Limb (tissue), 2 donors: Measurements from ENCODE around the gene SLC35D1.
"Not testable (repeated sequence)": the region's sequence is repeated elsewhere in the genome, so short reads cannot be mapped to it uniquely, and the experiment has no call there.

Experiments
- DNase-seq, 2 donors: peaks; one replicate each; pipeline ENCODE4 v3.0.0-alpha.2; 2016; ENCODE audit errors: extremely low spot score in 2 of 2

The SLC35D1 gene

DNA sequence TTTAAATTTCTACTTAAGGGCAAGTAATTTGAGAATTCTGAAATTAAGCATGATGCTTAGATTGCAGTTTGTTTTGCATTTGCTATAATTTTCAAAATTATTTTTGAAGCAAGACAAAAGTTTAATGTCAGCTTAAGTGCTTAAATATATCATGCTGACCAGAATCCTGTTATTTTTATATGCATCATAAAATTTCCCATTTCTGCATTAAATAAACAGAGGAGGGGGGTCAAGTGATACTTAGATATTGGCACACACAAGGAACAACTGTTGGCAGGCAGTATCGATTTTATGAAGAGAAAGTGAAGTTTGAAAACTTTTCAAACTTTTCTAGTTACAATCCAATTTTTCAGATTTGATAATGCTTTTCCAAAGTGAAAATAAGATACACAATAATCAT lies 68.1 kb downstream of the SLC35D1 start:
- no peak for DNase-seq

DNA sequence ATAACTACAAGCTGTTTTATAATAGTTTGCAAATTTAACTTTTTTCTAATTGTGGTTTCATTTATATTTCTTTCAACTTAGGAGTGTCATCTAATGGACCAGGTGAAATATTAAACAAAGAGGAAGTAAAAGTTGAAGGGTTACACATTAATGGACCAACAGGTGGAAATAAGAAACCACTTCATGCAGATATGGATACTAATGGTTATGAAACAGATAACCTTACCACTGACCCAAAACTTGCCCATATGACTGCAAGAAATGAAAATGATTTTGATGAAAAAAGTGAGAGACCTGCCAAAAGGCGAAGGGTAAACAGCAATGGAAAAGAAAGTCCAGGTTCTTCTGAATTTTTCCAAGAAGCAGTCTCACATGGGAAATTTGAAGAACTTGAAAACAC lies 69.5 kb downstream of the SLC35D1 start:
- no peak for DNase-seq

DNA sequence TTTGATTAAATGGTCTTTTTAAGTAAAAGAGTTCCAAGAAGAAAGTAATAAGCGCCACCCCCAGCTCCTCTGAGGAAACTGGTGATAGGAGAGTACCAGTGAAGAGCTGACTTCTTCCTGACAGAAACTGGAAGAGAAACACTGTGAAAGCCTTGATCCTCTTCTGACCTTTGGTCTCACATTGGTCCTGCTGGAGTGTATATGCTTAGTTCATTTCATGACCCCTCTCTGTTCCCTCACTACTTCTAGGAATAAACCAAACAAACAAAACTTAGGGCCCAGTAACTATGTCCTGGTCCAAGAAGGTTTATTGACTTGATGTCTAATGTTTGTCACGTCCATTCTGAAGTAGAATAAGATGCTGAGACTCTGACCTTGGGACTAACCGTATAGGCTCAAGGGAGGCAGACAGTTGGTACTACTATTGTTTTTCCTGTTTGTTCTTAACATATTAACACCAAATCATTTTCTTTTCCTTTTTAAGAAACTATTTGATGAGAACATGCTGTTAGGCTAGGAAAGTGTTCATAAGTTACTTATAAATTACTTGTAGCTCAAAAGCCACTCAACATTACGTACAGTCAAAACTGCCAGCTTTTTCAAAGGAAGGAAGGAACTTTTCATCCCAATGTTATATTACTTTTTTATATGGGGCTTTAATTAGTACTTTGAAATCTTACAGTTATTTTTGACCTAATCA lies 71.2 kb downstream of the SLC35D1 start:
- DNase-seq: no peak

DNA sequence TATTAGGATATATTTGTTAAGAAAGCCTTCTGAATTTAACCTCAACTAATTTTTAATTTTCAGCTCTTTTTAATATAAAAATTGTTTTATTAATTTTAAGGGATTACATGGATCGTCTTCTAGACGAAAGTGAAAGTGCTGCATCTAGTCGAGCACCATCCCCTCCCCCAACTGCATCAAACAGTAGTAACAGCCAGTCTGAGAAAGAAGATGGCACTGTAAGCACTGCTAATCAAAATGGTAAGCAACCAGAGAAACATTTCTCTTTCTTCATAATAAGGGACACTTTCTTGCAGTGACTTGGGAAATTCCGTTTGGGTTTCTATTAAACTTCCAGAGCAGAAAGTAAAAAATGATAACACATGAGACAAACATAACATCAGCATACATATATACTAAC lies 72.3 kb downstream of the SLC35D1 start:
- DNase-seq: no peak

DNA sequence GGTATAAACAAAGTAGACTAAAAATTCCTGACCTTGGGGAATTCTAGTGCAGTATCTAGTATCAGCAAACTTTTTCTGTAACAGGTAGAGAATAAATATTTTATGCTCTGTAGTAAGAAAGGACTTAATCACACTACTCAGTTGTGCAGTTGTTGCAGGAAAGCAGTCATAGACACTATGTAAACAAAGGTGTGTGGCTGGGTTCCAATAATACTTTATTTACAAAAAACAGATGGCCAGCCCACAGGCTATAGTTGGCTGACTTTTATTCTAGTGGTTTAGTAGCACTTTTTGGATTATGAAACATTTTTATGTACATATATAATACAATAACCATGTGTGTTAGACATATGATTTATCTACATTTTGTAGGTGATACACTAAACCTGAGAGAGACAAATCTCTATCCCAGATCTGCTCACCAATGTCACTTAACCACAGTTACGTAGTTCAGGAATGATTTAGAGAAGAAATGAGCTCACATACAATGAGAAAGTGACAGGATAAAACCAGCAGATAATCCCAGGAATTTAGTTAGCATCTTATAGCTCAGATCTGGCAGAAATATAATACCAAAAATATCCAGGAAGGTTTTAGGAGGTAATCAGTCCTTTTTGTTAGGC lies 73.1 kb downstream of the SLC35D1 start:
- no peak for DNase-seq

DNA sequence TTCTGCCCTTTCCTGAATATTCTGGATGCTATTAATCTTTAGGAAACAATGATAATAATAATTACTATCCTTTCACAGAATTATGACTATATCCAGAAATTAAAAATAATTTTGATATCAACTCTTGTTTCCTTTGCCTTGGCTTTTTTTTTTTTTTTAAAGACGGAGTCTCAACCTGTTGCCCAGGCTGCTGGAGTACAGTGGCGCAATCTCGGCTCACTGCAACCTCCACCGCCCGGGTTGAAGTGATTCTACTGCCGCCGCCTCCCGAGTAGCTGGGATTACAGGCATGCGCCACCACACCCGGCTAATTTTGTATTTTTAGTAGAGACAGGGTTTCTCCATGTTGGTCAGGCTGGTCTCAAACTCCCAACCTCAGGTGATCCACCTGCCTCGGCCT lies 74.3 kb downstream of the SLC35D1 start:
- DNase-seq: not testable (repeated sequence)

DNA sequence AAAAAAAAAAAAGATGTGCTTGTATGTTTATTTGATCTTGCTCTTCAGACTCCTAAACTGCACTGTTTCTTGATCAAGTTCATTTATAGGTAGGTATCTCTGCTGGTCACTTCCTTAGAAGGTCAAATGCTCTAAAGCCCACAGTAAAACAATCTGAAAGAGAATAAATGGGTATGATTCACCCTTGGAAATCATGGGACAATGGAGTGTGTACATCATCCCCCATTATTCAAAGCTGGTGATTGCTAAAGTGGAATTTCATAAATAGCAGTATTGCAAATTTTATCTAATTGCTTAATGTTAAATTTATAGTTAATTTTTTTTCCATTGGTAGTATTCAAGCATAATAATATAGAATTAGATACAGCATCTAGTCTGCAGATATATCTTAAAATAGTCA lies 75.7 kb downstream of the SLC35D1 start:
- DNase-seq: no peak

DNA sequence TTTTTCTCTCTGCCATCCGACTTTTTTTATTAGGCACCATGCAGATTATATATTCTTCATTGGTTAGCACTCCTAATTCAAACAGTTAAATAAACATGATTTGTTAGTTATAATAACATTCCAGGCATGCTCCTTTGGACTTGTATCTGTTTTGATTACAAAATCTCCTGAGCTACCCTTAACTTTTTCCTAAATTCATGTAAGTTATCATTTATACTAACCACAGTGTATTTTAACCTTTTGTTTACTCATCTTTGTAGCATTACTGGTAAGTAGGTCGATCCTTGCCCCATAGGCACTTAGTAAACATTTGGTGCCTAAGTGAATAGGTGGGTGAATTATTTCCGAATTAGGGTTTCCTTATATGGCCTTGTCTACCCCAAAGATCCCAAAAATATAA lies 85.4 kb downstream of the SLC35D1 start:
- no peak for DNase-seq

DNA sequence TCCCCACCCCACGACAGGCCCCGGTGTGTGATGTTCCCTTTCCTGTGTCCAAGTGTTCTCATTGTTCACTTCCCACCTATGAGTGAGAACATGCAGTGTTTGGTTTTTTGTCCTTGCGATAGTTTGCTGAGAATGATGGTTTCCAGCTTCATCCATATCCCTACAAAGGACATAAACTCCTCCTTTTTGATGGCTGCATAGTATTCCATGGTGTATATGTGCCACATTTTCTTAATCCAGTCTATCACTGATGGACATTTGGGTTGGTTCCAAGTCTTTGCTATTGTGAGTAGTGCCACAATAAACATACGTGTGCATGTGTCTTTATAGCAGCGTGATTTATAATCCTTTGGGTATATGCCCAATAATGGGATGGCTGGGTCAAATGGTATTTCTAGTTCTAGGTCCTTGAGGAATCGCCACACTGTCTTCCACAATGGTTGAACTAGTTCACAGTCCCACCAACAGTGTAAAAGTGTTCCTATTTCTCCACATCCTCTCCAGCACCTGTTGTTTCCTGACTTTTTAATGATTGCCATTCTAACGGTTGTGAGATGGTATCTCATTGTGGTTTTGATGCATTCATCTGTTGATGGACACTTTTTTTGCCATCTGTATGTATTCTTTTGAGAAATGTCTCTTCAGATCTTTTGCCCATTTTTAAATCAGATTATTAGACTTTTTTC lies 87.6 kb downstream of the SLC35D1 start:
- DNase-seq: not testable (repeated sequence)

DNA sequence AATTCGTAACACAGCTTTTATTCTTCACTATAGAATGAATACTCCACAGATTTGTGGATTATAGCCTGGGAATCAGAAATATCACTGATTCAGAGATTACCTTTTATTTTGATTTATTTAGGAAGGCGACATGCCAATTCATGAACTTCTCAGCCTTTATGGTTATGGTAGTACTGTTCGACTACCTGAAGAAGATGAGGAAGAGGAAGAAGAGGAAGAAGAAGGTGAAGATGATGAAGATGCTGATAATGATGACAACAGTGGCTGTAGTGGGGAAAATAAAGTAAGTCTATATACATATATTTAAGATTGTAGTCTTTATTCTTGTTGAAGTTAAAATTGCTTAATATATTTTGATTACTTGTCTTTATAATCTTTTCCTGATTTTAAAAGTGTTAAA lies 96.0 kb downstream of the SLC35D1 start:
- DNase-seq: no peak

DNA sequence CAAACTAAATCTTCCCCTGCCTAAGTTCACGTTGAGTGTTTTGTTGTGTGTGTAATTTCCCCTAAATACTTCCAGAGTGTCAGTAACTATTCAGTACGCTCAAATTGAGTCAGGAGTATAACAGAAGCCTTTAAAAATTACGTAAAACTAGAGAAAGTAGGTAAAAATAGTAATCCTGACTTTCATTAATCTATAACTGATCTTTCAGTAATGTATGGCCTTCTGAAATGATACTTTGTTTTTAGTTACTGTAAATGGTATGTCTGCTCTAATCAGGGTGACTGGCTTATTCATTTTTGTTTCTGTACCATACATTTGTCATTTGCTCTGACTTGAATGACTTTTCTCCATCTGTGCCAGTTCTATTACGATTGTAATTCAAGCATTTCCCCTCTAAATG lies 99.7 kb downstream of the SLC35D1 start:
- DNase-seq: no peak

DNA sequence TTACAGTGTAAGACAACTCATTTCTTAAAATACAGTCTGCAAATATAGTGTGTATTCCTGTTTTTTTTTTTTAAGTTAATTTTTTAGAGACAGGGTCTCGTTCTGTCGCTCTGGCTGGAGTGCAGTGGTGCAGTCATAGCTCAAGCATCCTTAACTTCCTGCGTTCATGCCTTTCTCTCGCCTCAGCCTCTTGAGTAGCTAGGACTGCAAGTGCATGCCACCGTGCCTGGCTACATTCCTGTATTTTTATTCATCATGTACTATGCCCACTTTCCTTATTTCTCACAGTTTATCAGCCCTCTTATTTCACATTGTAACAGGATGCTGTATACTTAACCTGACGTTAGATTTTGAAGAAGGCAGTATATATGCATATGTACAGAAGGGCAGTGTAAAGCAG lies 102.4 kb downstream of the SLC35D1 start:
- no peak for DNase-seq
